ENCODE measurements around the gene UCK2. TPM values are rescaled to one million over a fixed set of nuclear protein-coding genes. Genes with fewer than 3 reads are reported as not detected.

Gene UCK2
- total RNA-seq, 1 experiment from 2014 or later, result 77.9 TPM

DNA sequence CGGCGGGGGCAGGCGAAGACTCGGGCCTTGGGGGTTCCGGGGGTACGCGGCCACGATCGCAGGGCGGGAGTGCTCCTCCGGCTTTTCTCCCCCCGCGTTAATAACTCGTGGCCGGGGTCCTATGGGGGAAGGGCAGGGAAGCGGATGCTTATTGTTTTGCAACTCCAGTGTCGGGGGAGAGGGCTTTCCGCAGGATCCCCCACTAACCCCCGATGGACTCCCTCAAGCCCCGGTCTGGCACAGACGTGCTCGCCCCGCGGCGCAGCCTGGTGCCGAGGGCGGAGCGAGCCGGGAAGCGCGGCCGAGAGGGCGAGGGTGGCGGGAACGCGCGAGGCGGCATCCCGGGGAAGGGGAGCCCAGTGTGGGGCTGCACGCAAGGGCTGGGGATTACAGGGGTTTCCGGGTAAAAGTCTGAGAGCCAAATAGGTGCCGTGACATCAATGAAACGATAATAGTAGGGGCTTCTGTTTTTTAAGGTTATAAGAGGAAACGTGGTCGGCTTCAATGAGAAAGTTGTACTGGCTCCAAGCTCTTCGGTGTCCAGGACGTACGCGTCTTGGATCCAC, 772 bp downstream of the UCK2 start:
- H3K27ac Mint-ChIP-seq, result peak overlapping the region; percentile 88 to 99 (median 98)
- Histone ChIP-seq H2BK5ac (ENCODE audit: insufficient read length, low read length) (peak overlapping the region; percentile 48), H3K9ac (ENCODE audit: extremely low read depth, insufficient read length, low read length) (peak overlapping the region; percentile 99), H4K91ac (ENCODE audit: insufficient read length, low read depth, low read length) (peak overlapping the region; percentile 95), H3K56ac (ENCODE audit: insufficient read length, low read depth, low read length) (peak overlapping the region; percentile 80), H3K27me3 (ENCODE audit: insufficient read depth, low read length) (no peaks in the 10 kb centered on the region), H3K4me1 (ENCODE audit: insufficient read depth, low read length) (peaks cover 2% of the 10 kb centered on the region; the same call in 1 of the 2 replicates), H4K8ac (replicated peaks; ENCODE audit: insufficient read length, low read depth, low read length) (peak overlapping the region; percentile 33), H3K79me1 (ENCODE audit: insufficient read depth, low read depth, low read length, poor library complexity, severe bottlenecking) (peaks cover 2% of the 10 kb centered on the region), H2BK20ac (ENCODE audit: low read depth, low read length, poor library complexity, severe bottlenecking) (no peak overlapping the region), H3K18ac (ENCODE audit: insufficient read length, low read depth, low read length) (peak overlapping the region; percentile 98), H3K14ac (ENCODE audit: insufficient read depth, low read length) (peak overlapping the region; percentile 98), H4K5ac (ENCODE audit: insufficient read length, low read depth, low read length) (peak overlapping the region; percentile 98), H3T11ph (ENCODE audit: low read length) (peak overlapping the region; percentile 98), H3K4me2 (ENCODE audit: insufficient read depth, insufficient read length, low read length) (peak overlapping the region; percentile 96), H2BK15ac (ENCODE audit: low read depth, low read length) (0 out of 2 replicates have a peak overlapping the region, but pooled peaks have one; percentile 97), H3K23me2 (ENCODE audit: insufficient read length, low read depth, low read length, poor library complexity, severe bottlenecking) (peaks cover 10% of the 10 kb centered on the region), H3K23ac (ENCODE audit: insufficient read length, low read depth, low read length) (no peak overlapping the region), H3K27ac (ENCODE audit: insufficient read length, low read depth, low read length) (peak overlapping the region; percentile 78), H2BK120ac (ENCODE audit: low read depth, low read length, poor library complexity, severe bottlenecking) (no peak overlapping the region), H3K79me2 (ENCODE audit: insufficient read depth, low read length) (peaks cover 41% of the 10 kb centered on the region), H3K4ac (ENCODE audit: low read depth, low read length) (peak overlapping the region; percentile 65; the same call in 1 of the 2 replicates), H4K20me1 (ENCODE audit: control insufficient read depth, insufficient read depth, insufficient read length) (no peaks in the 10 kb centered on the region), H2AFZ (ENCODE audit: low read length) (no peak overlapping the region), H2BK12ac (ENCODE audit: insufficient read length, low read depth, low read length) (peak overlapping the region; percentile 92), H3K9me3 (ENCODE audit: control insufficient read depth, low read depth, low read length) (no peaks in the 10 kb centered on the region), H2AK5ac (ENCODE audit: insufficient read length, low read length) (no peak overlapping the region)
- no peaks in the 10 kb centered on the region for H3K27me3 Mint-ChIP-seq (ENCODE audit: low read depth)
- peaks cover 33% of the 10 kb centered on the region in 2 experiments for H3K4me1 Mint-ChIP-seq
- peak; percentile 33 for DNase-seq
- H3K4me3 Mint-ChIP-seq, result peak overlapping the region; percentile 95 to 98
- H3K36me3 Mint-ChIP-seq (ENCODE audit: insufficient read depth in 1 of 3, low read depth in 3 of 3), result peaks cover 8 to 20% (median 9%) of the 10 kb centered on the region in 3 experiments
- no CpG with 5 or more reads among the region's 49 CpGs for WGBS (ENCODE audit: extremely low coverage, insufficient read length, low lambda C conversion rate)
- TF ChIP-seq, protein P1, sequence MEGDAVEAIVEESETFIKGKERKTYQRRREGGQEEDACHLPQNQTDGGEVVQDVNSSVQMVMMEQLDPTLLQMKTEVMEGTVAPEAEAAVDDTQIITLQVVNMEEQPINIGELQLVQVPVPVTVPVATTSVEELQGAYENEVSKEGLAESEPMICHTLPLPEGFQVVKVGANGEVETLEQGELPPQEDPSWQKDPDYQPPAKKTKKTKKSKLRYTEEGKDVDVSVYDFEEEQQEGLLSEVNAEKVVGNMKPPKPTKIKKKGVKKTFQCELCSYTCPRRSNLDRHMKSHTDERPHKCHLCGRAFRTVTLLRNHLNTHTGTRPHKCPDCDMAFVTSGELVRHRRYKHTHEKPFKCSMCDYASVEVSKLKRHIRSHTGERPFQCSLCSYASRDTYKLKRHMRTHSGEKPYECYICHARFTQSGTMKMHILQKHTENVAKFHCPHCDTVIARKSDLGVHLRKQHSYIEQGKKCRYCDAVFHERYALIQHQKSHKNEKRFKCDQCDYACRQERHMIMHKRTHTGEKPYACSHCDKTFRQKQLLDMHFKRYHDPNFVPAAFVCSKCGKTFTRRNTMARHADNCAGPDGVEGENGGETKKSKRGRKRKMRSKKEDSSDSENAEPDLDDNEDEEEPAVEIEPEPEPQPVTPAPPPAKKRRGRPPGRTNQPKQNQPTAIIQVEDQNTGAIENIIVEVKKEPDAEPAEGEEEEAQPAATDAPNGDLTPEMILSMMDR (conservative IDR thresholded peaks at IDR 0.05), result no peak
- no peaks in the 10 kb centered on the region for H3K9me3 Mint-ChIP-seq
